WI38 (cell line): ENCODE results near the gene ANO4.

ENCODE experiments used
- H3K4me3 ChIP-seq: 2 replicates; pipeline ENCODE4 v1.5.1; 2011; ENCODE audit warnings: low read depth, mild to moderate bottlenecking, control low read depth, low read length
- TF ChIP-seq, protein P1 (sequence below): IDR thresholded peaks from 2 replicates; pipeline ENCODE4 v1.5.1; 2012; ENCODE audit warnings: low read depth, mild to moderate bottlenecking, control low read depth, low read length

The ANO4 gene

DNA sequence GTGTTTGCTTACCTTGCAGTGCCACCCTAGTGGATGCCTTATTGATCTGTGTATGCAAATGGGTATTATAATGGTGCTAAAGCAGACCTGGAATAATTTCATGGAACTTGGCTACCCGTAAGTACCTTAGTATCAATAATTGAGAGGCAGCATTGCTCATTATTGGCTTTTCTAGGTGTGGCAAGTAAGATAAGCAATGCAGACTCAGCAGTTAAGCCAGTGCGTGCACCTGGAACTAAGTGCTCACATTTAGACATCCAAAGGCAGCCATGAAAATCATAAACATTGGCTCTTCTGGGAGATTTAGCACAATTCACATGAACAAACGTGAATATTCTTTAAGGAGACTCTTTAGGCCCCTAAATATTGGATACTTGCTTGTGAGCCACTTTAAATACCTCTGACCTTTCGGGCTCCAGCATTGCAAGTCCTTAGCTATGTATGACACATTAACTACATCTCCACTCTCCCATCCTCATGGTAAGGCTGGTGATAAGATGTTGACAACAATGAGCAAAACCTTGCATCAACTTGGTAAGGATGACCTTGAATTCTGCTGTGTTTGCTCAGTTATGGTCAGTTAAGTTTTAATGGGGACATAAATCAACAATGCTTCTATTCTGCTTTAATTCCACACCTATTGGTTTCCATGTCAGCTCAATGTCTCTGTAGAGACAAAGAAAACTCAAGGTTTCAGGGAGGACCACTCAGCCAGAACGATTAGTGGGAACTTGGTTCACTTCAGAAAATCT lies 303.4 kb downstream of the ANO4 start:
- H3K4me3 ChIP-seq = no peak overlapping the region
- TF ChIP-seq, protein P1, sequence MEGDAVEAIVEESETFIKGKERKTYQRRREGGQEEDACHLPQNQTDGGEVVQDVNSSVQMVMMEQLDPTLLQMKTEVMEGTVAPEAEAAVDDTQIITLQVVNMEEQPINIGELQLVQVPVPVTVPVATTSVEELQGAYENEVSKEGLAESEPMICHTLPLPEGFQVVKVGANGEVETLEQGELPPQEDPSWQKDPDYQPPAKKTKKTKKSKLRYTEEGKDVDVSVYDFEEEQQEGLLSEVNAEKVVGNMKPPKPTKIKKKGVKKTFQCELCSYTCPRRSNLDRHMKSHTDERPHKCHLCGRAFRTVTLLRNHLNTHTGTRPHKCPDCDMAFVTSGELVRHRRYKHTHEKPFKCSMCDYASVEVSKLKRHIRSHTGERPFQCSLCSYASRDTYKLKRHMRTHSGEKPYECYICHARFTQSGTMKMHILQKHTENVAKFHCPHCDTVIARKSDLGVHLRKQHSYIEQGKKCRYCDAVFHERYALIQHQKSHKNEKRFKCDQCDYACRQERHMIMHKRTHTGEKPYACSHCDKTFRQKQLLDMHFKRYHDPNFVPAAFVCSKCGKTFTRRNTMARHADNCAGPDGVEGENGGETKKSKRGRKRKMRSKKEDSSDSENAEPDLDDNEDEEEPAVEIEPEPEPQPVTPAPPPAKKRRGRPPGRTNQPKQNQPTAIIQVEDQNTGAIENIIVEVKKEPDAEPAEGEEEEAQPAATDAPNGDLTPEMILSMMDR = no peak

DNA sequence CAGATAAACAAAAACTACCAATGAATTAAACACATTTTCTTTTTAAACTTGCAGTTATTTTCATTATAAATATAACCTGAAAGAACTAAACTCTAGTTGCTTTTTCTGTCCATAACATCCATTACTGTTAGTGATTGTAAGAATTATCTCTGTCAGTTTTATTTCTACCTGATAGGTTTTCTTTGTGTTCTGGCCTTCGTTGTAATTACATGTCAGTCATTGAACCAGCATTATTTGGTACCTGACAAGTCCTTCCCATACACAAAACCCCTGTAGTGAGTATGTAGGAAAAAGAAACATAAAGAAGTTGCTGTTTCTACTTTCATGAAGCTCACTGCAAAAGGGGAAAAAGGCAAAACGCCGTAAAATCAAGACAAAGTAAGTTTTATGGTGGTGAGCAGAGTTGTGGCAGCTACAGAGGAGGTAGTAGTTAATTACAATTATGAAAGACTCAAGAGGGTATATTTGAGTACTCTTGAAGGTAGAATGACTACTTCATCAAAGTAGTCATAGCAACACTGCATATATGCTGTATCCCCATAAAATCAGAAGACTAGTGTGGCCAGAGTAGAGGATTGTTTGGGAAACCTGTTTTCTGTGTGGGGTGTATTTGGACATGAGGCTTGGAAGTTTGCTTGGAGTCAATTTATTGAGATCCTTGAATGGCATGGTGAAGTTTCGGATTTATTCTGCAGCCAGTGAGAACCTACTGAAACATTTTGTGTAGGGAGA lies 312.6 kb downstream of the ANO4 start:
- H3K4me3 ChIP-seq = no peak overlapping the region
- TF ChIP-seq, protein P1 = no peak

- TF ChIP-seq, protein P1 = no peak
- H3K4me3 ChIP-seq = no peak overlapping the region
Observed at GRCh38 chr12:101108130-101108529, 313.6 kb downstream of the ANO4 start.

- no peak overlapping the region for H3K4me3 ChIP-seq
- TF ChIP-seq, protein P1 = no peak
Observed at GRCh38 chr12:101110866-101111265, 316.3 kb downstream of the ANO4 start.

DNA sequence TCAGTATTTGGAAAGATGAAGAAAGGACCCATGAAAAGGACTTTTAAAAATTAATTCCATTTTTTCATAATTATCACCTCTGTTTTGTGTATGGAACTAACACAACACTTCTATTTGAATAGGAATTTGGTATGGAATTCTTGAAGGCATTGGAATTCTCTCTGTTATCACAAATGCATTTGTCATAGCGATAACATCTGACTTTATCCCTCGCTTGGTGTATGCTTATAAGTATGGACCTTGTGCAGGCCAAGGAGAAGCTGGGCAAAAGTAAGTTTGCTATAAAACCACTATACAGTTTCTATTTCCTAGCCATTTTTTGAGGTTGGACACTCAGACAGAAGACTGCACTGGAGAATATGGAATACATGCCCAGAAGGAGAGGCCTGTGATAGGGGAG lies 316.9 kb downstream of the ANO4 start:
- TF ChIP-seq, protein P1 = no peak
- no peak overlapping the region for H3K4me3 ChIP-seq

- H3K4me3 ChIP-seq = no peak overlapping the region
- TF ChIP-seq, protein P1 = no peak
Observed at GRCh38 chr12:101115326-101115725, 320.8 kb downstream of the ANO4 start.

DNA sequence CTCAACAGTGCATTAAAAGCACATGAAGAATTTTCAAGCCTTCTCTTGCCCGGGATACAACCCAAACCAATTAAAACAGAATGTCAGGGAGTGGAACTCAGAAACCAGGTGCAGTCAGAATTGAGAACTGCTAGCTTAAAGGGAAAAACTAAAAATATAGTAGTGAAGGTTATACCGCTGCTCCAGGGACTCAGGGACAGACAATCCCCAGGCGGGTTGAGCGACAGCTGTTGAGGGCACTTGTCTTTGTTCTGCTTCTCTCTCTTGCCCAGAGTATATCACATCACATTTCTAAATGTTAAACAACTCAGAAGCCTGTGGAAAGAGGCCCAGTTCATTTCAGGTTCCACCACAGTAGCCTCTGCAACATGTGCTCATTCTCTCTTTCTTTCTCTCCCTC lies 322.3 kb downstream of the ANO4 start:
- TF ChIP-seq, protein P1 = no peak
- H3K4me3 ChIP-seq = no peak overlapping the region
